EL (cell line): ENCODE measurements around the gene AXIN2.

Experiments
- DNase-seq: peaks from one replicate; pipeline ENCODE4 v3.0.0-alpha.2; 2016

AXIN2 gene

GRCh38 chr17:65583921-65584603 is 22.6 kb upstream of the AXIN2 start:
- DNase-seq: no peak

GRCh38 chr17:65576939-65577338 is 15.5 kb upstream of the AXIN2 start:
- DNase-seq: no peak

- no peak for DNase-seq
These were observed 11.8 kb upstream of the AXIN2 start for GRCh38 chr17:65573282-65573602.

DNA sequence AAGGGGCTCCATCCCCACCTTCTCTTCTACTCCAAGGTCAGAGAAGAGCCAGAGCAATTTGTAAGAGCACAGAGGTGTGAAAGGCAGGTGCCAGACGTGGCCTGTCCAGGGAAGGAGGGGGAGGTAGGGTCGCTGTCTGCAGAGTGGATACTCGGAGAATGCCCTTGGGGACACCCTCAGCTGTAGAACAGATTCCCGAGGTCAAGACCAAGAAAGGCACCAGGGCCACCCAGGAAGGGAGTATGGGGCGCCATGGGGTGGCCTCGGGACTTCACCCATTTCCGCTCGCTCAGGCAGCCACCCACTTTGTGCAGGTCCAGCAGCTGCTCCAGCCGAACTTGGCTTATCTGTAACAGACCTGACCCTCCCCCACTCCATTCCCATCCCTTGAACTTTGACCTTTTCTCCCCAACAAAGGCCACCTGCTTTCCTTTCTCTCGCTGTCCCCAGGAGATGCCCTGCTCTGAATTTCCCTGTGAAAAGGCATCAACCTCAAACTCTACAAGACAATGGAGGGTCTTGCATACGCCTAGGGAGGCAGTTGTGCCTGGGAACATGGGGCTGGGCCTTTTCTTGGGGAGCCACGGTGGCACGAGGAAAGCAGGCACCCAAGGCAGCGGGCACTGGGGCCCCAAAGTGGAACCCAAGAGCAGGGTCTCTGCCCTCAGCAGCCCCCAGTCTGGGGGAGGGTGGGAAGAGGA is 11.3 kb upstream of the AXIN2 start:
- no peak for DNase-seq

DNA sequence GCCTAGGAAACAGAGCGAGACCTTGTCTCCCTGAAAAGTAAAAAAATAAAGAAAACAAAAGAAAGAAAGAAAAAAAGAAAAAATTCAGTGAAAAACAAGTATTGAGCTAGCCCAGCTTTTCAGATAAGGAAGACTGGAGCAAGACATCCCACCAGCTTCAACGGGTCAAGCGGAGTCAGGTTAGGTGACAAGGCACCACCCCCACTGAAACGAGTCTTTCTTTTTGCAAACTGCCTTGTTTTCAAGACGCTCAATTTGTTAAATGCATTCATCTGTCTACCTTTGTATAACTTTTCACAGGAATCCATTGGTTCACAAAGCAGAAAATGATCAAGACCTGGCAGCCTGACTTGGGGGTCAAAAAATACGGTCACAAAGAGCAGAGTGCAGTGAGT is 10.7 kb upstream of the AXIN2 start:
- no peak for DNase-seq

GRCh38 chr17:65568918-65569317 is 7.5 kb upstream of the AXIN2 start:
- no peak for DNase-seq

GRCh38 chr17:65567566-65567965 is 6.1 kb upstream of the AXIN2 start:
- no peak for DNase-seq

DNA sequence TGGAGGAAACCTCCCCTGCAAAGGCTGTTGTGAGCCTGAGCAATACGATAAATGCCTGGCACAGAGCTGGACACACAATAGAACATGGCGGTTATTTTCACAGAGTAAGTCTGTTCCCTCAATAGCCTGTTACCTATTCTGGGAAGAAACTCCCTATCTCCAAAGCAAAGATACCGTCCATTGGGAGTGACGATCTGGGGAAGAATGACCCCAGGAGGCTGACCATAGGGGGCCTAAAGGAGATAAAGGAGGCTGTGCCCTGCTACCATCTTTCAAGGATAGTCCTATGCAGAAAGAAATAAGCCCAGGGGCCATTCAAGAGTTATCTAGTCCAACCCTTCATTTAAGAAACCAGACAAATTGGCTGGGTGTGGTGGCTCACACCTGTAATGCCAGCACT is 4.1 kb upstream of the AXIN2 start:
- no peak for DNase-seq

- no peak for DNase-seq
These were observed 3.3 kb upstream of the AXIN2 start for GRCh38 chr17:65564793-65565192.

GRCh38 chr17:65562206-65562531 is 721 bp upstream of the AXIN2 start:
- DNase-seq: no peak

GRCh38 chr17:65560628-65561451 is 608 bp downstream of the AXIN2 start:
- DNase-seq: peak; percentile 83

DNA sequence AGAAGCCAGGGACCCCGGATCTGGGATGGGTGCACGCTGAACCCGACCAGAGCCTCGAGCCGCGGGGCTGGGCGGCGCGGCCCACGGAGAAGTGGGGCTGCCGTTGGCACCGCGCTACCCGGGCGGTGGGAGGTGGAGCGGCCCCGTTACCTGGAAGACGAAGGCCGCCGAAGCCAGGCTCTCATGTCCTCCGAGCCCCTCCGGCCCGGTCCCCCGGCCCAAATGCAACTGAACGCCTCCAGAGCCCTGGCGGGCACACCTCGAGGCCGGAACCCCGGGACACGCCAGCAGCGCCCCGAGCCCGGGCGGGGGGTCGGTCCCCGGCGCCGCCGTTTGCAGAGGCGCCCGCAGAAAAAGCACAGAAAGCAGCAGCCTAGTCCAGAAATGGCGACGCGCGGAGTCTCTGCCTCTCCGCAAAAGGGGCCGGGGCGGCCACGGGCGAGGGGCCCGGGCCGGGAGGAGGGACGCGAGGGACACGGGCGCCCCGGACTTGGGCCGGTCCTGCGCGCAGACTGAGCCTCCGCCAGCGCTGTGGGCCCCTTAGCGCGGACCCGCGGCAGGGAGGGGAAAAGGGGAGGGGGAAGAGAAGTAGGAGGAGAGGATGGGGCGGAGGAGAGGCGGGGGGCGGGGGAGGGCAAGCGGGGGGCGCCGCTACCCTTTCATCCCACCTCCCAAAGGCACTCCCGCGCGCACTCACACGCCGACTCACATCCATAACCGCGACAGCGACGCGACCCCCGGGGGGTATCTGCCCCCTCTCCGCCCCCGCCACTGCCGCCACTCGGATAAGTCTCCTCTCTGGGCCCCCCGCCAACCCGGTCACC is 1.4 kb downstream of the AXIN2 start:
- DNase-seq: no peak

- DNase-seq: no peak
These were observed 2.0 kb downstream of the AXIN2 start for GRCh38 chr17:65559461-65559803.

DNA sequence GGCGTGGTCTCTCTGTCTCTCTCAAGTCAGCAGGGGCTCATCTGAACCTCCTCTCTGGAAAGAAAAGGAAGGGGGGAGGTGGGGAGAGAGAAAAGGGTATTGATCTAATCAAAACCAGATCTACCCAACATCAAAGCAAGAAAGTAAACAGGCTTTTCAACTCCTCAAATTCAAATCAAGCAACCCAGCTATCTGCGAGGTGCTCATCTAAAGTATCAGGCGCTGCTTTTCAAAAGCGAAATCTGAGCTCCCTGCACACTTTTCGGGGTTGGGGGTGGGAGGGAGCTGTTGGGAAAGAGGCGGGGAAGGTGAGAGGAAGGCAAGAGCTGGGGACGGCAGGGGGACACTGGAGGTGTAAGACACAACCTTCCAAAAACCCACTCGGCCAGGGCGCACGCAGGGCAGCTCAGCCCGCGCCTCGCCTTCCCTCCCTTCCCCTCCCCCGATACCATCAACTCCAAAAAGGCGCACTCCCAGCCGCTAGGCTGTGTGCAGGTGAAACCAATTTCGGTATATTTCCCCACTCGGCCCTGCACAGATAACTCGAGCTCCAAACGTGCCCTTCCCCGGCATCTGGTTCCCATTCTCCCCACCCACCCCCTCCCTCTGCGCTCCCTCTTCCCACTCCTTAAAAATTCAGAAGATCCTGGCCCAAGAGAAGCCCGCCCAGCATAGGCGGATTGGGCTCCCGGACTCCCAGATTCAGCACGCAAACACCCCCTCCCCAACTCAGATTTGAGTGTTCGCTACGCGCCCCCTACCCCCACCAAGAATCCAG is 2.6 kb downstream of the AXIN2 start:
- DNase-seq: no peak

- no peak for DNase-seq
These were observed 3.2 kb downstream of the AXIN2 start for GRCh38 chr17:65558311-65558682.

DNA sequence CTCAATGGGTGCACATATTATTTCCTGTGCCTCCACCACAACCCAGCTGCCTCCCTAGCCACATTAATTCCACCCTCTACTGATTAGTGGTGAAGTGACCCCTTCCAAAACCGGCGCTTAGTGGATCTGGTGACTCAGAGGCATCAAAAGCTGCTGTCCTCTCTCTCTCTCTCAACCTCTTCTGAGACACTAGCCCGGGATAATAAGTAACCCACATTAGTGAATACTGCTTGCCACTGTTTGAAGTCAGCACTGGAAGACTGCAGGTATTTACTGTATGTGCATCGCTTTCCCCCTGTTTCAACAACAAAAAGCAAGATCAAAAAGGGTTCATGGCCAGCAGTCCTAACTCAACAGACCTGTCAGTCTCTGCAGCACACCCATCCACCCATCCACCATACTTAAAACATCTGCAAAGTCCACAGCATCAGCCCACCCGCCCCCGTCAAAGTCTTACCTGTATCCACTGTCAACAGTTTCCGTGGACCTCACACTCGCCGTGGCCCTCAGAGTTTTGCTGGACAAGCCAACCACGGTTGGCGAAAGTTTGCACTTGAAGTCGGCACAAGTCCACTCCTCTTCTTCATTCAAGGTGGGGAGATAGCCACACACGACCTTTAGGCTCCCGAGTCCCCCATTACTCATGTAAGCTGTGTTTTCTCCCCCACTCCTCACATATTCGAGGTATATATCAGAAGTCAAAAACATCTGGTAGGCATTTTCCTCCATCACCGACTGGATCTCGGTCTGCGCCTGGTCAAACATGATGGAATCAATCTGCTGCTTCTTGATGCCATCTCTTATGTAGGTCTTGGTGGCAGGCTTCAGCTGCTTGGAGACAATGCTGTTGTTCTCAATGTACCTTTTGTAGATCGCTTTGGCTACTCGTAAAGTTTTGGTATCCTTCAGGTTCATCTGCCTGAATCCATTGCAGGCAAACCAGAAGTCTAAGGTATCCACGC is 3.8 kb downstream of the AXIN2 start:
- peak; percentile 61 for DNase-seq

DNA sequence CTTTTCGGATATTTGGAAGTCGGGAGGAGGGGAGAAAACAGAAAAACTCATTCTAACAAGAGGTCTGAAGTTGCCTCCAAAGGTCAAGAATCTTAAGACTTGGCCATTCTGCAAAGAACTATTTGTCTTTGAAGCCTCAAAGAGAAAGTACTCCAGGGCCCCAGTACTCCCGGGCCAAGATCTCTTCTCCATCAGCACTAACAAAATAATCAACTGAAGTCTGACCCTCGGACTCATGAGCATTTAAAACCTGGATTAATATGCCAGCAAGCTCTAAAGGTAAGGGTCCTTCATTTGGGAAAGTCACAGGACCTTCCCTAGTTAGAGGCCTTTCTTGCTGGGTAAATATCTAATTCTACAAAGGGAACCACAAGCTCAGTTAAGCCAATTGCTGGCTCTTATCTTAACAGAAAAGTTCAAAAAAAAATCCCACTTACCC is 4.5 kb downstream of the AXIN2 start:
- DNase-seq: no peak

DNA sequence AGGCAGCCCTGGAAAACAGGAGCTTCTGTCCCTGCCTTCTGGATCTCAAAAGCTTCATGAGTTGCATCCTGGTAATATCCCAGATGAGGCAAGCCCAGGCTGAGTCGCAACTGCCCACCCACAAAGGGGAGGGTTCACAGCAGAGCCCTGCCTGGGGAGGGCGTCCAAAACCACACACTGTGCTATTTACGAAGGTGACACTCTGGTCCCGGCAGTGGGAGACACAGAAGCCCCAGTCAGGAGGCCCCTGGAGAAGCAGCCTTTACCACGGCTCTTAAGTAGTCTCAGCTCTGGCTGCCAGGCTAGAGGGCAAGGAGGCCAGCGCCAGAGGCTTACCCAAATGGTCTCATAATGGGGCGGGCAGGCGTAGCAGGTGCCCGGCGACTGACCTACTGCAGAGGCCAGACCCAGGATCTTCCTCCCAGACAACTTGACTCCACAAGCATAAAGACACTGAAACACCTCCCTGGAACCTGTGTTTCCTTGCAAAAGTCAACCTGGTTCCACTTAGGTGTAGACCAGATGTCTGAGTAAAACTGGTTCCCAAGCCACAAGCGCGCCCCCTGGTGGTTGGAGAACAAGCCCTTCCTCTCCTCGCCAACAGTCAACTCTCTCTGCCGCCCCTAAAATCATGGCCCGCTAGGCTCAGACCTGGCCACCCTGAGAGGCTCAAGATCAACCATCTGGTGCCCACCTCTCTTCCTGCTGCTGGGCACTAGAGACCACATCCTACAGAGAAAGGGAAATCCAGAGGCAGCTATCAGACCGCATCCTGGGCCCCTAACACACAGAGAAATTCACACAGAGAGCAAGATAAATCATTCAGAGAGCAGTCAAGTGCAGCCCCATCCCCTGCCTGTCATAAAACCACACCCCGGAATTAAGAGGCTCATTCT is 5.2 kb downstream of the AXIN2 start:
- DNase-seq: peak; percentile 59

DNA sequence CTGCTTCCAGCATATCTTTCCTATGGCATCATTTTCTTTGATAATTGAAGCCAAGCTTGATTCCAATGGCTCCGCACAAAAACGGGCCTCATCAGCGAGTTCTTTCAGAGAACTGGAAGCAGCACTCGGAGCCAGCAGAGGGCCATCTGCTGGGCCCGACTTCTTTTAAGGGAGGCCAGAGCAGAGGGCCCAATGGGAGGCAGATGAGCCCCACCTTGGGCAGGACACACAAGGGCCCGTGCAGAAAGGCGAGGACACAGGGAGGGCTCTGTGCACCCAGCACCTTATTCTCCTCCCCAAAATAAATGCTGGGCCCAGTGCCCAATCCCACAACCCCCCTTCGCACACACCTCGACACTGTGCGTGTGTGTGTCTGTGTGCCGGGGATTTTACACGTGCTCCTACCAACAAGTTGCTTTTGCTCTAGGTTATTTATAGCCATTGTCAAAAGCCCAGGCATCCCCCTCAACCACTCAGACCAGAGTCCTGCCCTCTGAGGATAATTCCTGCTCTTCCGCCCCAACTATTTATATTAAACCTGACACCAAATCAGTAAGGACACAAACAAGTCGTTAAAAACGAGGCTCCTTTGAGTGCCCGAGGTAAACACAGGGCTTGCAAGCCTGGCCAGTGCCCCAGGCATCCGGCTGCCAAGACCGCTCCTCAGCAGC is 6.8 kb downstream of the AXIN2 start:
- DNase-seq: peak; percentile 13
